Vagina (tissue), 2 donors: ENCODE results near the gene SSTR1.

ENCODE experiments used
- POLR2A ChIP-seq, 2 donors: fragments of 450-650 bp; IDR thresholded peaks; one replicate each; pipeline ENCODE4 v1.6.1; 2017; ENCODE audit warnings: antibody characterized with exemption in 2 of 2, mild to moderate bottlenecking in 2 of 2, moderate library complexity in 2 of 2
- POLR2AphosphoS5 ChIP-seq, 2 donors: sonication (generic); formaldehyde crosslinking; IDR thresholded peaks; one replicate each; pipeline ENCODE4 v1.9.0; 2017; ENCODE audit warnings: antibody characterized with exemption in 2 of 2, mild to moderate bottlenecking in 2 of 2, low read depth in 1 of 2; ENCODE audit not compliant: insufficient read depth in 1 of 2
- TF ChIP-seq, protein P1 (sequence below), 3 experiments: fragments of 450-650 bp in 2 of 3; fragments of 200-600 bp in 1 of 3; sonication (generic) in 1 of 3; IDR thresholded peaks; one replicate each; pipeline ENCODE4 v1.5.1; 2017 to 2019; ENCODE audit warnings: antibody characterized with exemption in 3 of 3, mild to moderate bottlenecking in 2 of 3, moderate library complexity in 2 of 3

DNA sequence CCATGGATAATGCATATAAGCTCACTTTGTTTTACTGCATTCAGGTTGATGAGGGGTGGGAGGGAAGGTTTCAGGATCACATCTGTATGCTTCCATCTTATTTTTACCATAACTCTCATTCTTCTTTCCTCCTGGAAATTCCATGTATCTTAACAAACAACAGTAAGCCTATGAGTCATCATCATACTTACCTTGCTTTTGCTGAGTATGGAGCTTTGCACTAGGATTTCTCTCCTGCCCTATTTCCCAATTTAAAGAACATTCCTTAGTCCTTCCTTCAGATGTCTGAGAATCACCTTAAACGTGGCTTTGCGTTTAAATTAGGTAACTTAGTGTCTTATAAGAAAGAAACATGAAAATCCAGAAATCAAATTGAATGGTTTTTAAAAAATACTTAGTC, 49.8 kb downstream of the SSTR1 start:
- TF ChIP-seq, protein P1, sequence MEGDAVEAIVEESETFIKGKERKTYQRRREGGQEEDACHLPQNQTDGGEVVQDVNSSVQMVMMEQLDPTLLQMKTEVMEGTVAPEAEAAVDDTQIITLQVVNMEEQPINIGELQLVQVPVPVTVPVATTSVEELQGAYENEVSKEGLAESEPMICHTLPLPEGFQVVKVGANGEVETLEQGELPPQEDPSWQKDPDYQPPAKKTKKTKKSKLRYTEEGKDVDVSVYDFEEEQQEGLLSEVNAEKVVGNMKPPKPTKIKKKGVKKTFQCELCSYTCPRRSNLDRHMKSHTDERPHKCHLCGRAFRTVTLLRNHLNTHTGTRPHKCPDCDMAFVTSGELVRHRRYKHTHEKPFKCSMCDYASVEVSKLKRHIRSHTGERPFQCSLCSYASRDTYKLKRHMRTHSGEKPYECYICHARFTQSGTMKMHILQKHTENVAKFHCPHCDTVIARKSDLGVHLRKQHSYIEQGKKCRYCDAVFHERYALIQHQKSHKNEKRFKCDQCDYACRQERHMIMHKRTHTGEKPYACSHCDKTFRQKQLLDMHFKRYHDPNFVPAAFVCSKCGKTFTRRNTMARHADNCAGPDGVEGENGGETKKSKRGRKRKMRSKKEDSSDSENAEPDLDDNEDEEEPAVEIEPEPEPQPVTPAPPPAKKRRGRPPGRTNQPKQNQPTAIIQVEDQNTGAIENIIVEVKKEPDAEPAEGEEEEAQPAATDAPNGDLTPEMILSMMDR (IDR thresholded peaks at IDR 0.05), result no peak
- TF ChIP-seq POLR2A (IDR thresholded peaks at IDR 0.05) (no peak), POLR2AphosphoS5 (IDR thresholded peaks at IDR 0.05; ENCODE audit: insufficient read depth in 1 of 2, low read depth in 1 of 2) (no peak)
